PFSK-1 (cell line): Measurements from ENCODE around the gene PRKCG.

ENCODE experiments used
- FOXP2 ChIP-seq: optimal IDR thresholded peaks from 2 replicates; pipeline ENCODE3; 2011; ENCODE audit warnings: borderline replicate concordance, control low read depth, inconsistent platforms; ENCODE audit not compliant: insufficient read depth; ENCODE audit errors: extremely low read length, extremely low read depth
- POLR2AphosphoS5 ChIP-seq: IDR thresholded peaks from 2 replicates; pipeline ENCODE4 v1.6.1; 2012; ENCODE audit warnings: low read depth, mild to moderate bottlenecking, control low read depth, low read length, moderate library complexity
- REST ChIP-seq, 2 experiments: IDR thresholded peaks; 2 replicates each; pipeline versions ENCODE4 v1.6.1 to v1.8.0; 2011 to 2012; ENCODE audit warnings: low read depth in 2 of 2, low read length in 2 of 2, control low read depth in 1 of 2, inconsistent platforms in 1 of 2, mild to moderate bottlenecking in 1 of 2, moderate library complexity in 1 of 2; ENCODE audit not compliant: insufficient read depth in 1 of 2
- SIN3A ChIP-seq: IDR thresholded peaks from 2 replicates; pipeline ENCODE4 v1.6.1; 2012; ENCODE audit warnings: mild to moderate bottlenecking, low read length, moderate library complexity, borderline replicate concordance; ENCODE audit not compliant: insufficient read depth
- TAF1 ChIP-seq: IDR thresholded peaks from 2 replicates; pipeline ENCODE4 v1.6.1; 2012; ENCODE audit warnings: low read length, control low read depth, borderline replicate concordance; ENCODE audit not compliant: insufficient read depth

PRKCG gene

GRCh38 chr19:53908106-53908934 is 26.3 kb downstream of the PRKCG start:
- no peak for TF ChIP-seq SIN3A
- TF ChIP-seq TAF1, result no peak
- TF ChIP-seq FOXP2, result no peak
- no peak for TF ChIP-seq POLR2AphosphoS5
- no peak for TF ChIP-seq REST (IDR thresholded peaks at IDR 0.05; ENCODE audit: insufficient read depth in 1 of 2, low read depth in 2 of 2, low read length in 2 of 2)

- TF ChIP-seq SIN3A (no peak), TAF1 (no peak)
Observed at GRCh38 chr19:53908935-53909415, 27.0 kb downstream of the PRKCG start, which contains the start of gene CACNG7. Gene CACNG7 (plus strand): TSS chr19:53909278. CDS start chr19:53912832, 3,554 bp downstream.

- TF ChIP-seq FOXP2 (no peak), POLR2AphosphoS5 (no peak), TAF1 (no peak), SIN3A (no peak), REST (IDR thresholded peaks at IDR 0.05; ENCODE audit: insufficient read depth in 1 of 2, low read depth in 2 of 2, low read length in 2 of 2) (no peak)
Observed at GRCh38 chr19:53909471-53910169, 27.6 kb downstream of the PRKCG start.

- TF ChIP-seq REST (IDR thresholded peaks at IDR 0.05; ENCODE audit: insufficient read depth in 1 of 2, low read depth in 2 of 2, low read length in 2 of 2) (no peak), SIN3A (no peak), POLR2AphosphoS5 (no peak), FOXP2 (no peak), TAF1 (no peak)
Observed at GRCh38 chr19:53910170-53910518, 28.1 kb downstream of the PRKCG start.

GRCh38 chr19:53912653-53913052 is 30.7 kb downstream of the PRKCG start:
- TF ChIP-seq SIN3A, result no peak
- no peak for TF ChIP-seq TAF1
- no peak for TF ChIP-seq POLR2AphosphoS5
- TF ChIP-seq REST (IDR thresholded peaks at IDR 0.05; ENCODE audit: insufficient read depth in 1 of 2, low read depth in 2 of 2, low read length in 2 of 2), result no peak
- TF ChIP-seq FOXP2, result no peak
